Glutamatergic neuron (in vitro differentiated cells): ENCODE data around the gene NOD1. TPM values are rescaled to one million over a fixed set of nuclear protein-coding genes. Genes with fewer than 3 reads are reported as not detected.

Experiments
- DNase-seq: peaks from one replicate; pipeline ENCODE4 v3.0.0; 2022
- H3K27ac Mint-ChIP-seq: one replicate; pipeline ENCODE4 v1.8.0; 2020; ENCODE audit warnings: mild to moderate bottlenecking, mixed read lengths, inconsistent platforms; ENCODE audit not compliant: unreplicated experiment
- H3K27me3 Mint-ChIP-seq: one replicate; pipeline ENCODE4 v1.8.0; 2020; ENCODE audit warnings: mild to moderate bottlenecking, moderate library complexity, mixed read lengths, inconsistent platforms; ENCODE audit not compliant: unreplicated experiment
- H3K36me3 Mint-ChIP-seq: one replicate; pipeline ENCODE4 v1.8.0; 2020; ENCODE audit warnings: mild to moderate bottlenecking, mixed read lengths, inconsistent platforms; ENCODE audit not compliant: unreplicated experiment
- H3K4me1 Mint-ChIP-seq: one replicate; pipeline ENCODE4 v1.8.0; 2020; ENCODE audit warnings: mild to moderate bottlenecking, low read depth, mixed read lengths, inconsistent platforms; ENCODE audit not compliant: unreplicated experiment
- H3K4me3 Mint-ChIP-seq: one replicate; pipeline ENCODE4 v1.8.0; 2020; ENCODE audit warnings: mild to moderate bottlenecking, mixed read lengths, inconsistent platforms; ENCODE audit not compliant: unreplicated experiment
- H3K9me3 Mint-ChIP-seq: one replicate; pipeline ENCODE4 v1.8.0; 2020; ENCODE audit warnings: mild to moderate bottlenecking, moderate library complexity, mixed read lengths, inconsistent platforms; ENCODE audit not compliant: unreplicated experiment
- CTCF ChIP-seq: fragments of 200-600 bp; sonication (generic); IDR thresholded peaks from one replicate; pipeline ENCODE4 v1.5.0; 2021; ENCODE audit not compliant: partially characterized antibody, unreplicated experiment
- total RNA-seq: library from RNA; stranded (reverse); fragmentation: NEBNext Ultra II Directional; extraction: Animal tissue kit (Norgen Biotek cat#: 25700); gene quantifications from one replicate; pipeline ENCODE4 v1.2.1, GENCODE V29; 2021; ENCODE audit not compliant: unreplicated experiment

The NOD1 gene
- total RNA-seq, 1 donor from 2014 or later: 9.3 TPM

- no peaks in the 10 kb centered on the region for H3K36me3 Mint-ChIP-seq
- H3K4me1 Mint-ChIP-seq: peaks cover 7% of the 10 kb centered on the region
- H3K9me3 Mint-ChIP-seq: peaks cover 7% of the 10 kb centered on the region
- no peak for DNase-seq
- no peak overlapping the region for H3K27ac Mint-ChIP-seq
- TF ChIP-seq CTCF: no peak
- peaks cover 5% of the 10 kb centered on the region for H3K27me3 Mint-ChIP-seq
- no peak overlapping the region for H3K4me3 Mint-ChIP-seq
Measured at GRCh38 chr7:30453016-30453415, 25.6 kb downstream of the NOD1 start.

- Mint-ChIP-seq H3K4me1 (peaks cover 7% of the 10 kb centered on the region), H3K9me3 (peaks cover 7% of the 10 kb centered on the region), H3K27me3 (peaks cover 5% of the 10 kb centered on the region), H3K27ac (no peak overlapping the region), H3K36me3 (no peaks in the 10 kb centered on the region), H3K4me3 (no peak overlapping the region)
- TF ChIP-seq CTCF: no peak
- DNase-seq: no peak
Measured at GRCh38 chr7:30452280-30452930, 26.2 kb downstream of the NOD1 start.

GRCh38 chr7:30451539-30452279, 26.9 kb downstream of the NOD1 start:
- H3K36me3 Mint-ChIP-seq: no peaks in the 10 kb centered on the region
- peaks cover 7% of the 10 kb centered on the region for H3K4me1 Mint-ChIP-seq
- no peak overlapping the region for H3K4me3 Mint-ChIP-seq
- TF ChIP-seq CTCF: no peak
- no peak for DNase-seq
- H3K9me3 Mint-ChIP-seq: peaks cover 7% of the 10 kb centered on the region
- peaks cover 5% of the 10 kb centered on the region for H3K27me3 Mint-ChIP-seq
- peak overlapping the region; percentile 73 for H3K27ac Mint-ChIP-seq

- H3K9me3 Mint-ChIP-seq: peaks cover 5% of the 10 kb centered on the region
- TF ChIP-seq CTCF: no peak
- H3K27ac Mint-ChIP-seq: no peak overlapping the region
- no peaks in the 10 kb centered on the region for H3K36me3 Mint-ChIP-seq
- no peak for DNase-seq
- no peak overlapping the region for H3K4me3 Mint-ChIP-seq
- peaks cover 7% of the 10 kb centered on the region for H3K4me1 Mint-ChIP-seq
- H3K27me3 Mint-ChIP-seq: peaks cover 5% of the 10 kb centered on the region
Measured at GRCh38 chr7:30450983-30451497, 27.5 kb downstream of the NOD1 start.
